GM10847 (cell line): ENCODE data around the gene INSRR.

Source experiments
- POLR2A ChIP-seq: IDR thresholded peaks from 2 replicates; pipeline ENCODE4 v1.6.1; 2011; ENCODE audit not compliant: insufficient read length; ENCODE audit errors: extremely low read depth

INSRR gene

DNA sequence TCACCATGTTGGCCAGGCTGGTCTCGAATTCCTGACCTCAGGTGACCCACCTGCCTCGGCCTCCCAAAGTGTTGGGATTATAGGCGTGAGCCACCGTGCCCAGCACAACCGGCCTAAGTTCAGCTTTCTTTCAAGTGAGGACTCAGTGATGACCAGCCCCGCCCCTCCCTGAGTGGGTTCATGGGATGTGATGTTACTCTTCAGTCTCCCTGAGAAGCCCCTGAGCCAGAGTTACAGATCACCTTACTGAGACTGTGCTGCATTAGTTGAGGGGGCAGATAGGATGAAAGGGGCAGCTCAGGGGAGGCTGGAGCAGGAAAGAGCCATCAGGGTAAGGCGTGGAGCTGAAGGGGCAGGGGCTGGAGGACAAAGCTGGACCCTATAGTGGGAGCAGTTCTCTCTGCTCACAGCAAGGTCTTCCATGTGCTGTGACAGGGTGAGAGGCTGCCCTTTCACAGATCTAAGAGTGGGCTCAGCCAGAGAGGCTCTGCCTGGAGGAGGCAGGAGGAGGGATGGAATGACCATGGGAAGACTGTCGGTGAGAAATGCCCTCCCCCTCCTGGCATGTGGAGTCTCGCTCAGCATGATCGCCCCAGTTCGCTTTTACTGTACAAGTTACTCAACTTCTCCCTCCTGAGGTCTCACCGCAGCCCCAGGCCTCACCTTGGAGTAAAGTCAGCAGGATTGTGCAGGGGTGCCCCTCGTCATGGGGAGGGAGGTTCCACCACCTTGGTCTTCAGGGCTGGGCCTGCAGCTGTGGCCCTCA lies 55.6 kb downstream of the INSRR start:
- no peak for TF ChIP-seq POLR2A

DNA sequence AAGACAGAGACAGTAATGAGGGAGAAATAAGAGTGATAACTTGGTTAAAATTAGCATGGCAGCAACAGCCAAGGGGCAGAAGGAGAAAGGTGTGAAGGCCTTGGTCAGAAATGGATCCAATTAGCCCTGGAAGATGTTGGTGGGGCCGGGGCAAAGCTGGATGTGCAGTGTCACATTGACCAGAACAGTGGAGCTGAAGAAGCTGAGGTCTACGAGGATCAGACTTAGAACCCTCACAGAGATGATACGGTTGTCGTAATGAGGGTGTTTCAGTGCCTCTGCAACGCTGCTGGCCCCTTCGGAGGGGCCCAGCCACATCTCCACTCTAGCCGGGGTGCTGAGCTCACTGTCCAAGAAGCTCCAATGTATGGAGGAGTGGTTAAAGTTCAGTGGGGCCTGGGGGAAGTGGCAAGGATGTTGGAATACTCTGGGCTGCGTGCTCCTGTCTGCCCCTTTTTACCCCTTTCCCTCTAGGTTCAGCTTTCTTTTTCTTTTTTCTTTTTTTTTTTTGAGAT lies 56.4 kb downstream of the INSRR start:
- no peak for TF ChIP-seq POLR2A

DNA sequence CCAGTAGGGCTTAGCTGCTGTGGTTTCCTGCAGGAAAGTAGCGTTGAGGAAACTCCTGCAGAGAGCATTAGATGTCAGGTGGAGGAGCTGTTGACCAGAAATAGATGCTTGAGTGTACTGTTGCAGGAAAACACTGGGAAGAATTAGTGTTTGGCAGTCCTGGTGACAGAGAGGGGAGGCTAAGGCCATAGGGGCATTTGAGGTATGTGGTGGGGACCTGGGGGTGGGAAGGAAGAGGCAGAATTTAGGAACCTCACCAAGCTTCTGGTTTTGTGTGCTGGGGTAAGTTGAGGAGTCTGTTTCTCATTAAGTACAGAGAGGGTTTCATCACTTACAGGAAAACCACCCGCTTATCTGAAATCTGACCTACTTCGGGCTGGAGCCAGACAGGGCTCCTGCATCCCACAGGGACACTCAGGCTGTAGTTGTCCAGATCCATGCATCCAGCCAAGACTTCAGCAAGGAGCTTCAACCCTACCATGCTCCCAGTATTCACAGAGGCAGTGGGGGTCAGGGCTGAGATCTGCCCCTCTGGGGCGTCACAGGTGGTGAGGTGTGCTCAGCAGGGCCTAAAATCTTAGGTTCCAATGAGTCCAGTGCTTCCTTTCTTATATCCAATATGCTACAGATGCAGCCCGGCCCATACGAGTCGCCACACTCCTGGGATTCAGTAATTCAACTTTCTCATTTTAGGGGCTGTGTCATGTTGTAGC lies 57.4 kb downstream of the INSRR start:
- TF ChIP-seq POLR2A: no peak

DNA sequence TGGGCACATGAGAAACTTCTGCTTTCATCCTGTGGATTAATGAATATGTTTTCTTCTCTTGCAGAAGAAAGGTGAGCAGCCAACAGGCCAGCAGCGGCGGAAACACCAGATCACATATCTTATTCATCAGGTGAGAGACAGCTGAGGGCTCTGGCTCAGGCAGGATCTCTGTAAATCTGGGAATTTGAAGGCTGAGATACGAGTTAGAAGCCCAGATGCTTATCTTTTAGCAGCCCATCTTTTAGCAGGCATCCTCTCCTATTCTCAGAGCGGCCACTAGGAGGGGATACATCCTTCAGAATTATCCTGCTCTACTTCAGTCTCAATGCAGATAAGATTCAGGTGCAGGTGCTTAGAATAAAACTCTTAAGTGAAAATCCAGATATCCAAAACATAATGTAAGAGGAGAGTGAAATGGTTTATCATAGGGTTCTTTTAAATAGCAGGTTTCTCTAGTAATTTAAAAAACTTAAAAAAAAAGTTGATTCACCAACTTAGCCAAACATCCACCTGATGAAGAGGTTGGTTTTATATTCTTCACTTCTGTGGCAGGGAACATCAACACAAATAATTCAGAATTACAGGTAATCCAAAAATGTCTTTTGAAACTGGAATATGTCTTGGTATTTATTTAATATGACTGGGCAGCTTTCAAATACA lies 61.6 kb downstream of the INSRR start:
- no peak for TF ChIP-seq POLR2A

DNA sequence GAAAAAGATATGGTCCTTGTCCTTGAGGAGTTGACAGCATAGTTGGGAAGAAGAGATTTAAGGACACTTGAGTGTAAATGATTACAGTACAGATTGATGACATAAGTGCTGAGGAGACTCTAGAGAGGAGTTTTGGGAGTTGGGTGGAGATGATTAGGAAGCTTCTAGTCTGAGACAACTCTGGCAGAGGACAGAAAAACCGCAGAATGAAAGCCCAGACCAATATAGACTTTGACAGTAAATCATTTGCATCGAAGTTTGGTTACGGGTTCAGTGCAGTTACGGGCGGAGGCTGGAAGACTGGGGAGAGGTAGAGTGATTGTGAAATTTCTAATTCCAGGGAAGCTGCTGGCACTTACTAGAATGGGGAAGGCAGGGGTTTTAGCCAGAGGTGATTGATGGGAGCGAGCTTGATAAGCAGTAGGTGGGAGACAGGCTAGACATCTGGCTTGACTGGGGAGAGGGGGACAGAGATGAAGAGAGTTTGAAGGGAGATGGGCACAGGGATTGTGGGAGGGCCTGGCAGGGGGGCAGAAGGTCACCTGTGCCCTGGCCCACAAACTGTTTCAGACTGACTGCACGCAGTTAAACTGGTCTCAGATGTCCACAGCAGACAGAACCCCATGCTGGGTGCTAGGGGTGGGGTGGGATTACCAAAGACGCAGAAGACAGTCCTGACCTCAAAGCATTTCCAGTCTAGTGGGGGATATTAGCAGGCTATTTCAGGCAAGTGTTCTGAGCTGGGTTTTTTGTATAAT lies 62.4 kb downstream of the INSRR start:
- no peak for TF ChIP-seq POLR2A

DNA sequence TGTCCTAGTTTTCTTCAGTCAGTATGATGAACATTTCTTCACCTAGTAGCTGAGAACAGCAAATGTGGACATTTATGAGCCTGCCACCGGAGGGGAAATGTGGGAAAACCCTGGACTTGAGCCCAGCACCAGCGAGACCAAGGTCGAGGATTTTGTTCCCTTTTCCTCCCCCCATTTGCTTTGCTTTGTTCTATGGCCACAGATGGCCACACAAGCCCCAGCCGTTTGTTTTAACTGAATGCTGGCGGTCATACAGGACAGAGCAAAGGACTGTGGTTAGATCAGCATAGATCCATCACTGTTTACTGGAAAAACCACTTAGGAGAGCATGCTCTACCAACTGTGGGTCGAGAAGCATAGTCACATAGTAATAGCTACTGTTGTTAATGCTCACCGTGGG lies 63.1 kb downstream of the INSRR start:
- TF ChIP-seq POLR2A: no peak

DNA sequence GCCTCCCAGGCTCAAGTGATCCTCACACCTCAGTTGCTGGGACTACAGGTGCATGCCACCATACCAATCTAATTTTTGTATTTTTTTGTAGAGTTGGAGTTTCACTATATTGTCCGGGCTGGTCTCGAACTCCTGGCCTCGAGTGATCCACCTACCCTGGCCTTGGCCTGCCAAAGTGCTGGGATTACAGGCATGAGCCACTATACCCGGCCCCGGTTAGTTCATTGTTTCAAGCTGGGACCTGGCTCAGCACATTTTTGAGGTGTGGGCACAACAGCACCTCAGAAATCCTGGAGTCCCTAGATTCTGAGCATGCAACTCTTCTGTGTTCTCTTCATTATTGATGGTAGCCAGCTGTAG lies 63.6 kb downstream of the INSRR start:
- no peak for TF ChIP-seq POLR2A

DNA sequence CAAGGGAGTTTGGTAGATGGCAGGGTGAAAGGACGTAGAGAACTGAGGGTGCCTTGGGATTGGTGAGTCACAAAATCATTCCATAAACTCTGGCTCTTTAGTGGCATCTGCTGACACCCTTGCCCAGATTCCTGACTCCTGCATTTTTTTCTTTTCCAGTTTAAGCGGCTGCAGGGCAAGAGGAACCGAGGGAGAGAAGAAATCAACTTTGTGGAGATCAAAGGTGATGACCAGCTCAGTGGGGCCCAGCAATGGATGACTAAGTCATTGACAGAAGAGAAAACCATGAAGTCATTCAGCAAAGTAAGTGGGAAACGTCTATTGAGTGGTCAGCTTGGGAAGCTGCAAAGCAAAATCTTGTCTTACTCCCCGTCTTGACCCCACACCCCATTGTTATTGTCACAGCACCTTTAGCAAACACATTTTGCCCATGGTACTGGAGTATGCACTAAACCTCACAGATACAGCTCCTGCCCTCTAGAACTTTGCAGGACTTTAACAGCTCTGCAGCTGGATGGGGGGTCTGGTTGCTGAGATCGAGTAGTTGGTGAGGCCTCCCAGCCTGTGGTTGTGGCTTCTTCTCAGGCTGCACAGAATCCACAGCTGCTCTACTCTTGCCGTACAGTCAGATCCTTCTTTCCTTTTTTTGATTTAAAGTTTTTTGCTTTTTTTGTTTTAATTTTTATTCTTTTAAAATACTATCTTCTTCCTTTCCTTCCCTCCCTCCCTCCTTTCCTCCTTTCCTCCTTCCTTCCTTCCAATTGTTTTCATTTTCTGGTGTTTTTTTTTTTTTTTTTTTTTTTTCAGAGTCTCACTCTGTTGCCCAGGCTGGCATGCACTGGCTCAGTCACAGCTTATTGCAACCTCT lies 64.2 kb downstream of the INSRR start:
- TF ChIP-seq POLR2A: no peak
